ENCODE measurements around the gene PPP1R37.

Gene PPP1R37

DNA sequence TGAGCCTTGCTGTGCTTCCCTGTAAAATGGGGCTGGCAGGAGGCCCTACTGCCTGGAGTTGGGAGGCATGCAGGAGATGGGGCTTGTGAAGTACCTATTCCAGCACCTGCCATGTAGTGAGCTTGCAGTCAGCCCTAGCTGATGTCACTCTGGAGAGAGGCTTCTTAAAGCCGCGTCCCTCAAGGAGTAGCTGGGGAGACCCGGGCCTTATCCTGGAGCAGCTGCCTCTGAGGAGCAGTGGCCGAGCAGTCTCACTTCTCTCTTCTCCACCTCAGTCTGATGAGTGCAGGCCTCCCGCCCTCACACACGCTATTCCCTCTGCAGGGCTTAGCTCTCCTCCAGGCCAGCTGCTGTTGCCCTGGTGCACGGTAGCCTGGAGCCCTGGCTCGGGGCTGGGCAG, 36.1 kb upstream of the PPP1R37 start:
- no peak for DNase-seq
- Histone ChIP-seq H3K4me3 (ENCODE audit: insufficient read depth in 1 of 2, low read depth in 1 of 2, low read length in 2 of 2) (no peak overlapping the region), H3K4ac (ENCODE audit: low read depth in 1 of 2, low read length in 2 of 2) (no peak overlapping the region), H3K9me3 (ENCODE audit: control insufficient read depth, low read length) (no peaks in the 10 kb centered on the region), H3K18ac (ENCODE audit: low read depth in 1 of 2, low read length in 2 of 2) (no peak overlapping the region), H3K79me1 (replicated peaks; ENCODE audit: low read length, poor library complexity, severe bottlenecking) (peaks cover 64% of the 10 kb centered on the region), H3K27ac (ENCODE audit: low read length, poor library complexity, severe bottlenecking) (no peak overlapping the region), H4K8ac (ENCODE audit: low read length) (no peak overlapping the region), H3K36me3 (ENCODE audit: control insufficient read depth in 1 of 2, insufficient read depth in 2 of 2, low read depth in 1 of 2, low read length in 2 of 2) (peaks cover 94 to 95% of the 10 kb centered on the region in 2 experiments), H4K91ac (ENCODE audit: low read length) (no peak overlapping the region), H3K14ac (ENCODE audit: low read length in 2 of 2) (no peak overlapping the region), H2BK12ac (ENCODE audit: low read length in 2 of 2) (no peak overlapping the region), H3K27me3 (ENCODE audit: control insufficient read depth in 1 of 2, insufficient read depth in 1 of 2, low read length in 2 of 2) (no peaks in the 10 kb centered on the region), H3K23ac (ENCODE audit: low read length in 2 of 2) (no peak overlapping the region), H3K4me1 (ENCODE audit: control insufficient read depth, insufficient read depth, low read depth, low read length) (peaks cover 10% of the 10 kb centered on the region), H2AK5ac (ENCODE audit: low read length, severe bottlenecking) (no peak overlapping the region), H2AFZ (ENCODE audit: low read depth, low read length) (no peak overlapping the region), H3K4me2 (ENCODE audit: low read length, poor library complexity, severe bottlenecking) (no peak overlapping the region), H3K9ac (ENCODE audit: low read length) (no peak overlapping the region), H2BK5ac (ENCODE audit: low read depth, low read length, poor library complexity, severe bottlenecking) (no peak overlapping the region), H2BK15ac (ENCODE audit: low read depth, poor library complexity, severe bottlenecking) (no peak overlapping the region), H2BK120ac (ENCODE audit: low read depth, low read length) (no peak overlapping the region)
- WGBS: 96% methylated on average over 8 of the region's 8 CpGs

GRCh38 chr19:45057444-45057843, 35.5 kb upstream of the PPP1R37 start:
- no peak overlapping the region for H2BK15ac ChIP-seq (ENCODE audit: low read depth, poor library complexity, severe bottlenecking)
- H3K23ac ChIP-seq (ENCODE audit: low read length in 2 of 2): no peak overlapping the region
- H4K8ac ChIP-seq (ENCODE audit: low read length): no peak overlapping the region
- H2AFZ ChIP-seq (ENCODE audit: low read depth, low read length): no peak overlapping the region
- peaks cover 92% of the 10 kb centered on the region in 2 experiments for H3K36me3 ChIP-seq (ENCODE audit: control insufficient read depth in 1 of 2, insufficient read depth in 2 of 2, low read depth in 1 of 2, low read length in 2 of 2)
- no peak overlapping the region for H3K4me3 ChIP-seq (ENCODE audit: insufficient read depth in 1 of 2, low read depth in 1 of 2, low read length in 2 of 2)
- WGBS: 90% methylated on average over 9 of the region's 9 CpGs
- H3K14ac ChIP-seq (ENCODE audit: low read length in 2 of 2): no peak overlapping the region
- no peak overlapping the region for H3K27ac ChIP-seq (ENCODE audit: low read length, poor library complexity, severe bottlenecking)
- no peaks in the 10 kb centered on the region for H3K9me3 ChIP-seq (ENCODE audit: control insufficient read depth, low read length)
- no peak overlapping the region for H3K18ac ChIP-seq (ENCODE audit: low read depth in 1 of 2, low read length in 2 of 2)
- peaks cover 66% of the 10 kb centered on the region for H3K79me1 ChIP-seq (replicated peaks; ENCODE audit: low read length, poor library complexity, severe bottlenecking)
- H3K4me1 ChIP-seq (ENCODE audit: control insufficient read depth, insufficient read depth, low read depth, low read length): peaks cover 10% of the 10 kb centered on the region
- H4K91ac ChIP-seq (ENCODE audit: low read length): no peak overlapping the region
- H3K4me2 ChIP-seq (ENCODE audit: low read length, poor library complexity, severe bottlenecking): no peak overlapping the region
- no peak overlapping the region for H2BK5ac ChIP-seq (ENCODE audit: low read depth, low read length, poor library complexity, severe bottlenecking)
- no peak overlapping the region for H2BK12ac ChIP-seq (ENCODE audit: low read length in 2 of 2)
- H3K27me3 ChIP-seq (ENCODE audit: control insufficient read depth in 1 of 2, insufficient read depth in 1 of 2, low read length in 2 of 2): no peaks in the 10 kb centered on the region
- H3K9ac ChIP-seq (ENCODE audit: low read length): no peak overlapping the region
- H2AK5ac ChIP-seq (ENCODE audit: low read length, severe bottlenecking): no peak overlapping the region
- DNase-seq: no peak
- no peak overlapping the region for H3K4ac ChIP-seq (ENCODE audit: low read depth in 1 of 2, low read length in 2 of 2)
- H2BK120ac ChIP-seq (ENCODE audit: low read depth, low read length): no peak overlapping the region

GRCh38 chr19:45058622-45059159, 34.3 kb upstream of the PPP1R37 start:
- Histone ChIP-seq H3K23ac (ENCODE audit: low read length in 2 of 2) (no peak overlapping the region), H3K9me3 (ENCODE audit: control insufficient read depth, low read length) (no peaks in the 10 kb centered on the region), H3K27me3 (ENCODE audit: control insufficient read depth in 1 of 2, insufficient read depth in 1 of 2, low read length in 2 of 2) (no peaks in the 10 kb centered on the region), H3K18ac (ENCODE audit: low read depth in 1 of 2, low read length in 2 of 2) (no peak overlapping the region), H3K4me2 (ENCODE audit: low read length, poor library complexity, severe bottlenecking) (no peak overlapping the region), H3K4ac (ENCODE audit: low read depth in 1 of 2, low read length in 2 of 2) (no peak overlapping the region), H3K36me3 (ENCODE audit: control insufficient read depth in 1 of 2, insufficient read depth in 2 of 2, low read depth in 1 of 2, low read length in 2 of 2) (peaks cover 91 to 94% of the 10 kb centered on the region in 2 experiments), H4K91ac (ENCODE audit: low read length) (no peak overlapping the region), H2BK12ac (ENCODE audit: low read length in 2 of 2) (peak overlapping the region in 1 of 2 experiments; percentile 35), H4K8ac (ENCODE audit: low read length) (no peak overlapping the region), H3K14ac (ENCODE audit: low read length in 2 of 2) (no peak overlapping the region), H3K4me1 (ENCODE audit: control insufficient read depth, insufficient read depth, low read depth, low read length) (peaks cover 10% of the 10 kb centered on the region), H2BK5ac (ENCODE audit: low read depth, low read length, poor library complexity, severe bottlenecking) (no peak overlapping the region), H2BK120ac (ENCODE audit: low read depth, low read length) (no peak overlapping the region), H2BK15ac (ENCODE audit: low read depth, poor library complexity, severe bottlenecking) (no peak overlapping the region), H3K79me1 (replicated peaks; ENCODE audit: low read length, poor library complexity, severe bottlenecking) (peaks cover 59% of the 10 kb centered on the region), H3K4me3 (ENCODE audit: insufficient read depth in 1 of 2, low read depth in 1 of 2, low read length in 2 of 2) (no peak overlapping the region), H3K27ac (ENCODE audit: low read length, poor library complexity, severe bottlenecking) (no peak overlapping the region), H2AFZ (ENCODE audit: low read depth, low read length) (no peak overlapping the region), H2AK5ac (ENCODE audit: low read length, severe bottlenecking) (no peak overlapping the region), H3K9ac (ENCODE audit: low read length) (no peak overlapping the region)
- 92% methylated on average over 14 of the region's 14 CpGs for WGBS
- DNase-seq: no peak

DNA sequence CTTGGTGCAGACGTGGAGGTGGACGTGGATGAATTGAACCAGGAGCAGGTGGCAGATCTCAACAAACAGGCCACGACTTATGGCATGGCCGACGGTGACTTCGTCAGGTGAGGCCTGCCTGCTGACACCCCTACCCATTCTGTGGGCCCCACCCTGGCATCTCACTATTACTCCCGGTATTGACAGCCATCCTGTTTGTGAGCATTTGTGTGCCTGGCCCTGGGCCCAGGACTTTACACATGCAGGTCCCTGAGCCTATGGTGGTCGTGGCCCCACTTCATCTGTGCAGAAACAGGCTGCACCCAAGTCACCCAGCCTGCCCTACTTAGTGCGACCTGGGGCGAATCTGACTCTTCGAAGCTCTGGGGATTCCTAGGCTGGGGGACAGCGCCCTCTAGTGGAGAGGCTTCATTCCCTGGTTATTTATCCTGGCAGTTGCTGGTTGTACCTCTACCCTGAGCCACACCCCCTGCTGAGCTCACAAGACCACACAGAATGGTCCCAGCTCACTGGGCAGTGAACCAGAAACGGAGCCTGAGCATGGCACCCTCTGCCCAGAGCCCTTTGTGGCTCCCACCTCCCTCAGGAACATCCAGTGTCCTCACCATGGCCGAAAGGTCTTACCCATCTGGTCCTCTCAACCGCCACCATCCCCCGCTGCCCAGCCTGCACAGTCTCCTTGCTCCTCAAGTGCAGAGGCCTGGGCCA, 33.6 kb upstream of the PPP1R37 start:
- no peak overlapping the region for H4K91ac ChIP-seq (ENCODE audit: low read length)
- no peak overlapping the region for H2BK5ac ChIP-seq (ENCODE audit: low read depth, low read length, poor library complexity, severe bottlenecking)
- peaks cover 90 to 92% of the 10 kb centered on the region in 2 experiments for H3K36me3 ChIP-seq (ENCODE audit: control insufficient read depth in 1 of 2, insufficient read depth in 2 of 2, low read depth in 1 of 2, low read length in 2 of 2)
- no peak overlapping the region for H2AFZ ChIP-seq (ENCODE audit: low read depth, low read length)
- no peak overlapping the region for H3K23ac ChIP-seq (ENCODE audit: low read length in 2 of 2)
- H2BK15ac ChIP-seq (ENCODE audit: low read depth, poor library complexity, severe bottlenecking): no peak overlapping the region
- no peak overlapping the region for H3K4ac ChIP-seq (ENCODE audit: low read depth in 1 of 2, low read length in 2 of 2)
- no peak overlapping the region for H2BK12ac ChIP-seq (ENCODE audit: low read length in 2 of 2)
- peaks cover 10% of the 10 kb centered on the region for H3K4me1 ChIP-seq (ENCODE audit: control insufficient read depth, insufficient read depth, low read depth, low read length)
- no peak overlapping the region for H2BK120ac ChIP-seq (ENCODE audit: low read depth, low read length)
- H3K27ac ChIP-seq (ENCODE audit: low read length, poor library complexity, severe bottlenecking): no peak overlapping the region
- no peak overlapping the region for H2AK5ac ChIP-seq (ENCODE audit: low read length, severe bottlenecking)
- no peaks in the 10 kb centered on the region for H3K27me3 ChIP-seq (ENCODE audit: control insufficient read depth in 1 of 2, insufficient read depth in 1 of 2, low read length in 2 of 2)
- no peaks in the 10 kb centered on the region for H3K9me3 ChIP-seq (ENCODE audit: control insufficient read depth, low read length)
- H4K8ac ChIP-seq (ENCODE audit: low read length): no peak overlapping the region
- DNase-seq: peak; percentile 84
- H3K4me2 ChIP-seq (ENCODE audit: low read length, poor library complexity, severe bottlenecking): no peak overlapping the region
- peaks cover 58% of the 10 kb centered on the region for H3K79me1 ChIP-seq (replicated peaks; ENCODE audit: low read length, poor library complexity, severe bottlenecking)
- WGBS: 74% methylated on average over 16 of the region's 16 CpGs
- H3K4me3 ChIP-seq (ENCODE audit: insufficient read depth in 1 of 2, low read depth in 1 of 2, low read length in 2 of 2): no peak overlapping the region
- H3K18ac ChIP-seq (ENCODE audit: low read depth in 1 of 2, low read length in 2 of 2): no peak overlapping the region
- H3K9ac ChIP-seq (ENCODE audit: low read length): peak overlapping the region; percentile 28
- no peak overlapping the region for H3K14ac ChIP-seq (ENCODE audit: low read length in 2 of 2)

Data from mesenchymal stem cell (in vitro differentiated cells and primary cell).